Measurements from ENCODE around the gene SCN4B. TPM values are rescaled to one million over a fixed set of nuclear protein-coding genes. Genes with fewer than 3 reads are reported as not detected.

SCN4B gene
- total RNA-seq, 2 experiments from 2014 or later = 0.72 to 1.1 TPM

DNA sequence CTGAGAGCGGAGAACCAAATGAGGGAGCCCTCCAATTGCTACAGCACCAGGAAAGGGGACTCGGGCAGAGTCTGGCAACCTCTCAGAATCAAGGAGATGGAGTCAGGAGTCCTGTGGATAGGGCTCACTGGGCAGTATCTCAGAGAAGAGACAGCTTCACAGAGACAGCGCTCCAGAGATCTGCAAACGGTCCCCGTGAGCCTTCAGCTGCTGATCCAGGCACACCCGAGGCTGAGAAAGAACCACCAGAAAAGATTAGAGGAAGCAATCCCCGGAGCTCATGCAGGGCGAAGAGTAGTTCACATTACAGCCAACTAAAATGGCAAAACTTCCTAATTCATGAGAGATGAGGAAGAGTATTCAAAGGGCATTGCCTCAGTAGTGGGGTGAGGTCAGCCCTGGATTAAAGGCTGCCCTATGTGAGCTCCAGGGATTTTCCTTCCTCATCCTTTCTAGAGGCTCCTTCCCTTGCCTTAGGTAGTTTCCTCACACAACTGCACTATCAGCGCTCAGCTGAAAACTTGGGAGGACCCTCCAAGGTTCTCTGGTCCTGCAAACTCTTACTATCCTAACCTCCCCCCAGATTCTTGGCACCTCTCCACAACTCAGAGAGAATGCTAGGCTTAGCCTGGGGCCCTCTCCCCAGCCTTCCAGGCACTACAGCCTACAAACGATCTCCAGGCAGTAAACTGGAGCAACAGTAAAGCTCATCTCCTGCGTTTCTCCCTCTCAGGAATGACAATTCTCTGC is 23.7 kb downstream of the SCN4B start:
- TF ChIP-seq CTCF (IDR thresholded peaks at IDR 0.05) = no peak
- Mint-ChIP-seq H3K27ac (no peak overlapping the region), H3K27me3 (peaks cover 6% of the 10 kb centered on the region), H3K9me3 (no peaks in the 10 kb centered on the region), H3K36me3 (ENCODE audit: low read depth) (no peaks in the 10 kb centered on the region), H3K4me3 (no peak overlapping the region), H3K4me1 (ENCODE audit: low read depth) (no peaks in the 10 kb centered on the region)
- ATAC-seq = no peak
- no peak for DNase-seq
- POLR2A ChIA-PET = no interaction called here
- CTCF ChIA-PET = interaction anchor here (0.8 to 0.9 kb wide), 2 partner anchors 43 to 182 kb away, joined by 3 read pairs; no protein-coding TSS in a partner anchor
- intact Hi-C loops (cut with micrococcal nuclease) = no loop called here

DNA sequence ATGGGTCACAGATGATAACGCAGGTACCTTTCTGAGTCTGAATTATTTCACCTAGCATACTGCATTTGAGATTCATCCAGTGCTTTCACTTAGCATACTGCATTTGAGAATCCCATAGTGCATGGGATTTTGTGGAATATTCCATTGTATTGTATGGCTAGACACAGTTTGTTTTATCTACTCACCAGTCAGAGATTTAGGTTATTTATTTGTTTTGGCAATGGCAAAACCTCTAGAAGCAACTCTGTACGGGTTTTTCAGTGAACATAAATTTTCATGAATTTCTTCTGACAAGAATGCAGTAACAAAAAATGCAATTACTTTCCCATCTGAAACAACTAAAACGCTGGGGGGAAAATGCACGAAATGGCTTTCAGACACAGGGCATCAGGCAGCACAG is 24.3 kb downstream of the SCN4B start:
- Mint-ChIP-seq H3K27me3 (peaks cover 5% of the 10 kb centered on the region), H3K36me3 (ENCODE audit: low read depth) (no peaks in the 10 kb centered on the region), H3K4me3 (no peak overlapping the region), H3K27ac (no peak overlapping the region), H3K9me3 (no peaks in the 10 kb centered on the region), H3K4me1 (ENCODE audit: low read depth) (no peaks in the 10 kb centered on the region)
- intact Hi-C loops (cut with micrococcal nuclease) = no loop called here
- ChIA-PET CTCF (no interaction called here), POLR2A (no interaction called here)
- TF ChIP-seq CTCF (IDR thresholded peaks at IDR 0.05) = no peak
- DNase-seq (no peak), ATAC-seq (no peak)

GRCh38 chr11:118126082-118126838 is 26.4 kb downstream of the SCN4B start:
- Mint-ChIP-seq H3K9me3 (no peaks in the 10 kb centered on the region), H3K4me3 (no peak overlapping the region), H3K27ac (no peak overlapping the region), H3K4me1 (ENCODE audit: low read depth) (no peaks in the 10 kb centered on the region), H3K36me3 (ENCODE audit: low read depth) (no peaks in the 10 kb centered on the region), H3K27me3 (peaks cover 5% of the 10 kb centered on the region)
- POLR2A ChIA-PET = interaction anchor here (0.6 to 1.2 kb wide), 6 partner anchors 12 to 251 kb away, joined by 3 to 4 read pairs (median 3); no protein-coding TSS in a partner anchor
- intact Hi-C loops (cut with micrococcal nuclease) = no loop called here
- ATAC-seq (peak; percentile 76), DNase-seq (no peak)
- CTCF ChIA-PET = interaction anchor here (0.6 to 1.2 kb wide), 3 partner anchors 38 to 154 kb away, joined by 3 read pairs; no protein-coding TSS in a partner anchor
- no peak for TF ChIP-seq CTCF (IDR thresholded peaks at IDR 0.05)

DNA sequence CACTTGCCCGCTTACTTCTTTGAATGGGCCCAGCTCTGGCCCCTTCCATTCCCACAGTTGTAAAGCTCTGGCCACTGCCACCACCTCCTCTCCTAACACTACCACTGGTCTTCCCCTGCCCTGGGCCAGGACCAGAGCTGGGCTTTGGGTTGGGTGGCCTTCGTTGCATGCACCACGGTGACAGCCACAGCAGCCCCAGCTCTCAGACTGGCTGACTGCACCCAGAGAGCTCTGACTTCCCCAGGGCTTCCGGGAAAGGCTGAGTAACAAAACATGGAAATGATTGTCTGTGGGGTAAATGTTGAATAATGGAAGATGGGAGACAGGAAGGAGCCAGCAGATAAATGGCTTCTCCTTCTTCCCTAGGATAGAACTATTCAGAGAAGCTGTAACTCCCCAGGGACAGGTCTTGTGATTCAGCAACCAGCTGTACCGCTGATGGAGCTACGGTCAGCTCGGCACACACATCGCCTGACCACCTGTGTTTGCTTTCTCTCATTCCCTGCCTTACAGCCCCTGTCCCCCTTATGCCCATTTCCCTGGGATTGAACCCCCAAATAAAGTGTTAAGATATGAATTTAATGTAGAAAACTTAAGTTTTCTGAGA is 27.6 kb downstream of the SCN4B start:
- no peak overlapping the region for H3K4me3 Mint-ChIP-seq
- ATAC-seq = no peak
- H3K9me3 Mint-ChIP-seq = peaks cover 6% of the 10 kb centered on the region
- H3K27ac Mint-ChIP-seq = no peak overlapping the region
- intact Hi-C loops (cut with micrococcal nuclease) = no loop called here
- peaks cover 5% of the 10 kb centered on the region for H3K27me3 Mint-ChIP-seq
- POLR2A ChIA-PET = interaction anchor here (1.0 kb wide), 1 partner anchor 12 kb away, joined by 3 read pairs; no protein-coding TSS in a partner anchor
- no peak for DNase-seq
- H3K4me1 Mint-ChIP-seq (ENCODE audit: low read depth) = no peaks in the 10 kb centered on the region
- peaks cover 2% of the 10 kb centered on the region for H3K36me3 Mint-ChIP-seq (ENCODE audit: low read depth)
- no peak for TF ChIP-seq CTCF (IDR thresholded peaks at IDR 0.05)
- CTCF ChIA-PET = interaction anchor here (0.8 to 1.4 kb wide), 6 partner anchors 9 to 178 kb away, joined by 3 to 4 read pairs (median 3); no protein-coding TSS in a partner anchor

Measured in activated CD8-positive, alpha-beta T cell treated with anti-CD3 and anti-CD28 coated beads for 36 hours (primary cell).